ENCODE data around the gene CXCL5. TPM values are rescaled to one million over a fixed set of nuclear protein-coding genes. Genes with fewer than 3 reads are reported as not detected.

The CXCL5 gene
- total and polyA plus RNA-seq, 2 of the 13 experiments (the other 11 are each of a cell fraction or from before 2014, with no cell fraction given), result not detected

GRCh38 chr4:73947239-73947985, 51.1 kb downstream of the CXCL5 start (continued):
- TF ChIP-seq, protein P1, sequence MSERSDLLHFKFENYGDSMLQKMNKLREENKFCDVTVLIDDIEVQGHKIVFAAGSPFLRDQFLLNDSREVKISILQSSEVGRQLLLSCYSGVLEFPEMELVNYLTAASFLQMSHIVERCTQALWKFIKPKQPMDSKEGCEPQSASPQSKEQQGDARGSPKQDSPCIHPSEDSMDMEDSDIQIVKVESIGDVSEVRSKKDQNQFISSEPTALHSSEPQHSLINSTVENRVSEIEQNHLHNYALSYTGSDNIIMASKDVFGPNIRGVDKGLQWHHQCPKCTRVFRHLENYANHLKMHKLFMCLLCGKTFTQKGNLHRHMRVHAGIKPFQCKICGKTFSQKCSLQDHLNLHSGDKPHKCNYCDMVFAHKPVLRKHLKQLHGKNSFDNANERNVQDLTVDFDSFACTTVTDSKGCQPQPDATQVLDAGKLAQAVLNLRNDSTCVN (CRISPR knock-in tag; IDR thresholded peaks at IDR 0.05; ENCODE audit: borderline replicate concordance), result no peak

DNA sequence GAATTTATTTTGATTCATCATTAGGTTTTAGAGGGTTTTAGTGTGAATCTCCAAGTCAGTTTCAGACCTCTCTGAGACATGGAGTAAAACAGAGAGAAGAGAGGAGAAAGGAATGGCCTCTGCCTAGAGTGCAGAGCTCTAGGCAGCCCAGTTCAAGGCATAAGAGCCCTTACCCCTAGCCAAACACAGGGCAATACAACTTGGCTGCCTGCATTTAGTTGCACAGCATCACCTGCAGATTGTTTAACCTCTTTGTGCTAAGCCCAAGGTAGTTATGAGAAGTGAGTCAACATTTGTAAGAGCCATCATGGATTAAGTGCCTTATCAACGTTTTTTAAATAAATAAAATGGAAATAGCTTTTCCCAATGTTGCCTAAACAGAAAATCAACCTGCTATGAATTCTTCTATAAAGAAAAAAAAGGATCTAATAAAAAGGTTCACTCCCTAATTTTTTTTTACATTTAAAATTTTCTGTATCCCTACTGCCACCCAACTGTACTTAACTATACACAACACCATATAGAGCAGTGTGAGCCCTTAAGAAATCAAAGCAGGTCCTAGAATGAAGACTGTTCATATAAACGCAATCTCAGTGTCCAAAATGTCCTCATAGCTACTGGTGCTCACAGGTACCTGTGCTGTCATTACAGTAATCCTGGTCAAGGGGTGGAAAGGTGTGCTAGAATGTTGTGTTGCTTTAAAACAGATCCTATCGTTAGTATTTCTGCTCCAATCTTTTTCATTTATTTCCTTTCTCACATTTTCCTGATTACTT, 52.6 kb downstream of the CXCL5 start:
- Histone ChIP-seq H3K9ac (ENCODE audit: insufficient read depth, low read depth, low read length) (no peak overlapping the region), H3K27ac (ENCODE audit: extremely low read length, insufficient read depth, low read length) (no peak overlapping the region), H3K4me1 (ENCODE audit: insufficient read depth, low read length) (no peaks in the 10 kb centered on the region), H3K27me3 (ENCODE audit: control insufficient read depth in 1 of 2, insufficient read depth in 2 of 2, low read length in 2 of 2) (peaks cover 0 to 9% of the 10 kb centered on the region in 2 experiments; a peak in 3 of 5 replicates), H3K79me2 (ENCODE audit: insufficient read depth, low read length) (no peaks in the 10 kb centered on the region), H3K9me3 (ENCODE audit: low read length) (no peaks in the 10 kb centered on the region), H3K4me3 (replicated peaks in 1 of 3; ENCODE audit: insufficient read depth in 1 of 3, low read depth in 2 of 3, low read length in 3 of 3) (no peak overlapping the region), H3K36me3 (replicated peaks in 1 of 2; ENCODE audit: control insufficient read depth in 1 of 2, insufficient read depth in 2 of 2, low read length in 2 of 2) (no peaks in the 10 kb centered on the region), H3K4me2 (ENCODE audit: low read depth, low read length) (no peak overlapping the region), H4K20me1 (ENCODE audit: insufficient read depth, low read length) (no peaks in the 10 kb centered on the region), H2AFZ (ENCODE audit: low read length) (no peak overlapping the region)
- FAIRE-seq (no peak), DNase-seq (ENCODE audit: low spot score) (no peak), ATAC-seq (no peak)
- in situ Hi-C loops (cut with HindIII; ENCODE audit: extremely low pct_ligation_motif_present, low pct_unique_long_range_greater_than_20kb) (no loop called here), intact Hi-C loops (cut with micrococcal nuclease; ENCODE audit: unreplicated experiment) (no loop called here)
- BruUV-seq (replicated peaks), result no TSS peak
- ChIA-PET POLR2A (no interaction called here), CTCF (ENCODE audit: low intra/inter-chr PET ratio, low total read pairs) (no interaction called here)
- TF ChIP-seq CBFB (CRISPR knock-in tag; IDR thresholded peaks at IDR 0.05) (no peak), TCF12 (IDR thresholded peaks at IDR 0.05) (no peak), TCF12 (CRISPR knock-in tag; IDR thresholded peaks at IDR 0.05) (no peak), ZNF891 (CRISPR knock-in tag; IDR thresholded peaks at IDR 0.05) (no peak), ZBTB25 (CRISPR knock-in tag; IDR thresholded peaks at IDR 0.05) (no peak), FOXJ3 (CRISPR knock-in tag; IDR thresholded peaks at IDR 0.05; ENCODE audit: borderline replicate concordance) (no peak), ZBTB39 (CRISPR knock-in tag; IDR thresholded peaks at IDR 0.05) (no peak), DNMT3B (CRISPR knock-in tag; conservative IDR thresholded peaks at IDR 0.05) (no peak), ZNF749 (CRISPR knock-in tag; IDR thresholded peaks at IDR 0.05; ENCODE audit: borderline replicate concordance) (no peak), CENPX (CRISPR knock-in tag; IDR thresholded peaks at IDR 0.05) (no peak), SAFB2 (CRISPR knock-in tag; IDR thresholded peaks at IDR 0.05; ENCODE audit: borderline replicate concordance, low read depth) (no peak)
- TF ChIP-seq, protein P2, sequence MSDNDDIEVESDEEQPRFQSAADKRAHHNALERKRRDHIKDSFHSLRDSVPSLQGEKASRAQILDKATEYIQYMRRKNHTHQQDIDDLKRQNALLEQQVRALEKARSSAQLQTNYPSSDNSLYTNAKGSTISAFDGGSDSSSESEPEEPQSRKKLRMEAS (IDR thresholded peaks at IDR 0.05), result no peak
- under 1% methylated on average over 3 of the region's 3 CpGs for WGBS (ENCODE audit: low lambda C conversion rate)
